Measurements from ENCODE around the gene TMEM203. TPM values are rescaled to one million over a fixed set of nuclear protein-coding genes. Genes with fewer than 3 reads are reported as not detected.

The TMEM203 gene
- total RNA-seq, 2 donors from 2014 or later = 34.0 to 39.5 TPM

GRCh38 chr9:137194388-137194787 lies 11.1 kb downstream of the TMEM203 start:
- H3K27ac Mint-ChIP-seq = no peak overlapping the region
- WGBS, 2 experiments (ENCODE audit: insufficient coverage in 1 of 2, insufficient read length in 1 of 2) = 85 to 95% methylated on average over 3 to 16 of the region's 16 CpGs
- H3K4me1 ChIP-seq (ENCODE audit: control insufficient read depth, insufficient read depth, low read length) = peaks cover 29% of the 10 kb centered on the region
- H3K36me3 Mint-ChIP-seq (ENCODE audit: low read depth) = peaks cover 9% of the 10 kb centered on the region
- no peak for TF ChIP-seq CTCF (conservative IDR thresholded peaks at IDR 0.05)
- H3K36me3 ChIP-seq (ENCODE audit: control insufficient read depth, insufficient read depth, low read length) = peaks cover 14% of the 10 kb centered on the region
- no peak overlapping the region for H3K27ac ChIP-seq (ENCODE audit: low read depth, low read length)
- no peak for DNase-seq
- no peaks in the 10 kb centered on the region for H3K9me3 Mint-ChIP-seq
- H3K9ac ChIP-seq (ENCODE audit: extremely low read depth, low read length, poor library complexity, severe bottlenecking) = no peak overlapping the region
- no peak overlapping the region for H3K4me3 ChIP-seq (ENCODE audit: low read length)
- no peak overlapping the region for H3K4me3 Mint-ChIP-seq
- H3K27me3 Mint-ChIP-seq (ENCODE audit: insufficient read depth) = no peaks in the 10 kb centered on the region
- H3K27me3 ChIP-seq (ENCODE audit: control insufficient read depth, insufficient read depth, low read length, poor library complexity, severe bottlenecking) = no peaks in the 10 kb centered on the region
- no peaks in the 10 kb centered on the region for H3K9me3 ChIP-seq (ENCODE audit: control insufficient read depth, low read length)
- peaks cover 15% of the 10 kb centered on the region for H3K4me1 Mint-ChIP-seq

GRCh38 chr9:137193771-137194170 lies 11.7 kb downstream of the TMEM203 start:
- TF ChIP-seq CTCF (conservative IDR thresholded peaks at IDR 0.05) = no peak
- Histone ChIP-seq H3K9ac (ENCODE audit: extremely low read depth, low read length, poor library complexity, severe bottlenecking) (no peak overlapping the region), H3K4me1 (ENCODE audit: control insufficient read depth, insufficient read depth, low read length) (peaks cover 24% of the 10 kb centered on the region), H3K9me3 (ENCODE audit: control insufficient read depth, low read length) (no peaks in the 10 kb centered on the region), H3K27me3 (ENCODE audit: control insufficient read depth, insufficient read depth, low read length, poor library complexity, severe bottlenecking) (no peaks in the 10 kb centered on the region), H3K27ac (ENCODE audit: low read depth, low read length) (no peak overlapping the region), H3K4me3 (ENCODE audit: low read length) (no peak overlapping the region), H3K36me3 (ENCODE audit: control insufficient read depth, insufficient read depth, low read length) (peaks cover 14% of the 10 kb centered on the region)
- Mint-ChIP-seq H3K27me3 (ENCODE audit: insufficient read depth) (no peaks in the 10 kb centered on the region), H3K9me3 (no peaks in the 10 kb centered on the region), H3K27ac (no peak overlapping the region), H3K36me3 (ENCODE audit: low read depth) (peaks cover 9% of the 10 kb centered on the region), H3K4me3 (no peak overlapping the region), H3K4me1 (peaks cover 17% of the 10 kb centered on the region)
- WGBS, 2 experiments (ENCODE audit: insufficient coverage in 1 of 2, insufficient read length in 1 of 2) = 92 to 100% methylated on average over 3 to 14 of the region's 14 CpGs
- DNase-seq = no peak

GRCh38 chr9:137192859-137193258 lies 12.6 kb downstream of the TMEM203 start:
- no peak for TF ChIP-seq CTCF (conservative IDR thresholded peaks at IDR 0.05)
- H3K4me3 ChIP-seq (ENCODE audit: low read length) = no peak overlapping the region
- whole genome bisulfite sequencing, 2 experiments (ENCODE audit: insufficient coverage in 1 of 2, insufficient read length in 1 of 2) = 95% methylated on average over 2 of the region's 2 CpGs; no CpG with 5 or more reads in 1 of the 2 experiments
- H3K36me3 ChIP-seq (ENCODE audit: control insufficient read depth, insufficient read depth, low read length) = peaks cover 14% of the 10 kb centered on the region
- Mint-ChIP-seq H3K27me3 (ENCODE audit: insufficient read depth) (no peaks in the 10 kb centered on the region), H3K4me3 (no peak overlapping the region), H3K4me1 (peaks cover 12% of the 10 kb centered on the region), H3K36me3 (ENCODE audit: low read depth) (peaks cover 9% of the 10 kb centered on the region), H3K27ac (no peak overlapping the region), H3K9me3 (no peaks in the 10 kb centered on the region)
- H3K9ac ChIP-seq (ENCODE audit: extremely low read depth, low read length, poor library complexity, severe bottlenecking) = no peak overlapping the region
- no peak overlapping the region for H3K27ac ChIP-seq (ENCODE audit: low read depth, low read length)
- no peaks in the 10 kb centered on the region for H3K9me3 ChIP-seq (ENCODE audit: control insufficient read depth, low read length)
- DNase-seq = no peak
- no peaks in the 10 kb centered on the region for H3K27me3 ChIP-seq (ENCODE audit: control insufficient read depth, insufficient read depth, low read length, poor library complexity, severe bottlenecking)
- H3K4me1 ChIP-seq (ENCODE audit: control insufficient read depth, insufficient read depth, low read length) = peaks cover 15% of the 10 kb centered on the region
